ELF-1 (cell line): ENCODE measurements around the gene AOC3.

Experiments
- DNase-seq: peaks from one replicate; pipeline ENCODE4 v3.0.0-alpha.2; 2016; ENCODE audit warnings: low read depth, low spot score

The AOC3 gene

GRCh38 chr17:42850954-42851353 is at the start of gene AOC3:
TSS of gene AOC3 (plus strand) at chr17:42851199. CDS start at chr17:42851344, 145 bp downstream.
- no peak for DNase-seq

- DNase-seq = no peak
Measured at GRCh38 chr17:42803074-42803883, 47.7 kb upstream of the AOC3 start.

GRCh38 chr17:42804918-42805367 is 46.1 kb upstream of the AOC3 start:
- DNase-seq = no peak

- DNase-seq = no peak
Measured at GRCh38 chr17:42806249-42806648, 44.8 kb upstream of the AOC3 start.

- no peak for DNase-seq
Measured at GRCh38 chr17:42809250-42809649, 41.7 kb upstream of the AOC3 start.

GRCh38 chr17:42814633-42815399 is 36.2 kb upstream of the AOC3 start:
- DNase-seq = no peak

- DNase-seq = no peak
Measured at GRCh38 chr17:42817866-42818265, 33.1 kb upstream of the AOC3 start.

- no peak for DNase-seq
Measured at GRCh38 chr17:42818379-42818778, 32.6 kb upstream of the AOC3 start.

GRCh38 chr17:42819939-42820535 is 31.0 kb upstream of the AOC3 start:
- peak; percentile 79 for DNase-seq

GRCh38 chr17:42821176-42821575 is 29.8 kb upstream of the AOC3 start:
- DNase-seq = no peak

- no peak for DNase-seq
Measured at GRCh38 chr17:42827472-42827871, 23.5 kb upstream of the AOC3 start.

- DNase-seq = no peak
Measured at GRCh38 chr17:42830971-42831370, 20.0 kb upstream of the AOC3 start.

GRCh38 chr17:42832213-42832933 is 18.6 kb upstream of the AOC3 start:
- DNase-seq = no peak

- peak; percentile 93 for DNase-seq
Measured at GRCh38 chr17:42832934-42833766, 17.8 kb upstream of the AOC3 start, which contains the start of gene PSME3. TSS of gene PSME3 (plus strand) at chr17:42833397. CDS start at chr17:42833632, 235 bp downstream.

GRCh38 chr17:42833767-42834422 is 17.1 kb upstream of the AOC3 start:
- no peak for DNase-seq

- no peak for DNase-seq
Measured at GRCh38 chr17:42835732-42836131, 15.3 kb upstream of the AOC3 start.

- DNase-seq = no peak
Measured at GRCh38 chr17:42841975-42842685, 8.9 kb upstream of the AOC3 start.

- DNase-seq = peak; percentile 39
Measured at GRCh38 chr17:42843358-42843934, 7.6 kb upstream of the AOC3 start.

- no peak for DNase-seq
Measured at GRCh38 chr17:42844271-42844670, 6.7 kb upstream of the AOC3 start, which contains the start of gene AOC2. TSS of gene AOC2 (plus strand) at chr17:42844580. CDS start at chr17:42844627, 47 bp downstream.
